ENCODE data around the gene TGFBR3. TPM values are rescaled to one million over a fixed set of nuclear protein-coding genes. Genes with fewer than 3 reads are reported as not detected.

The TGFBR3 gene
- total RNA-seq, 2 experiments from 2014 or later: 31.5 to 36.6 TPM

DNA sequence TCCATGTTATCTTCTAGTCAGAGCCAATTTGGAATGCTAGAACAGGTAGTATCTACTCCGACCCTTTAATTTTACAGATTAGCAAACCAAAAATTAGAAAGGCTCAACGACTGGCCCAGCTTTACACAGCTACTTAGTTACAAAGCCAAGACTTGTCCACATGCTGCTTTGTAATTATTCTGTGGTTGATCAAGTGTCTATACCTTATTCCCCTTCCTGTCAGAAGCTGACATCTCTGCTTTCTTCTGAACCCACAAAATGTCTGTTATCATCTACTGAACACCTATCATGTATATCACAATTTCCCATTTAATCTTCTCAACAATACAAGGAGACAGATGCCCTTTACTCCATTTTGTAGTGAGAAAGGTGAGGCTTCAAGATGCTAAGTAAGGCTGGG, 15.6 kb downstream of the TGFBR3 start:
- ChIA-PET CTCF (interaction anchor here (3.2 kb wide), 1 partner anchor 14 kb away, joined by 12 read pairs; no protein-coding TSS in a partner anchor), POLR2A (no interaction called here)
- no peak overlapping the region for H3K4me3 ChIP-seq (ENCODE audit: low read length)
- H3K27me3 ChIP-seq (ENCODE audit: control insufficient read depth in 1 of 2, insufficient read depth in 2 of 2, low read length in 2 of 2): no peaks in the 10 kb centered on the region
- H3K9me3 ChIP-seq (ENCODE audit: control insufficient read depth in 1 of 2, insufficient read depth in 1 of 2, low read length in 2 of 2): no peaks in the 10 kb centered on the region
- Mint-ChIP-seq H3K27me3 (no peaks in the 10 kb centered on the region), H3K27ac (no peak overlapping the region), H3K4me1 (ENCODE audit: low read depth) (peaks cover 42% of the 10 kb centered on the region), H3K4me3 (no peak overlapping the region), H3K36me3 (ENCODE audit: low read depth) (no peaks in the 10 kb centered on the region), H3K9me3 (no peaks in the 10 kb centered on the region)
- TF ChIP-seq, protein P1, sequence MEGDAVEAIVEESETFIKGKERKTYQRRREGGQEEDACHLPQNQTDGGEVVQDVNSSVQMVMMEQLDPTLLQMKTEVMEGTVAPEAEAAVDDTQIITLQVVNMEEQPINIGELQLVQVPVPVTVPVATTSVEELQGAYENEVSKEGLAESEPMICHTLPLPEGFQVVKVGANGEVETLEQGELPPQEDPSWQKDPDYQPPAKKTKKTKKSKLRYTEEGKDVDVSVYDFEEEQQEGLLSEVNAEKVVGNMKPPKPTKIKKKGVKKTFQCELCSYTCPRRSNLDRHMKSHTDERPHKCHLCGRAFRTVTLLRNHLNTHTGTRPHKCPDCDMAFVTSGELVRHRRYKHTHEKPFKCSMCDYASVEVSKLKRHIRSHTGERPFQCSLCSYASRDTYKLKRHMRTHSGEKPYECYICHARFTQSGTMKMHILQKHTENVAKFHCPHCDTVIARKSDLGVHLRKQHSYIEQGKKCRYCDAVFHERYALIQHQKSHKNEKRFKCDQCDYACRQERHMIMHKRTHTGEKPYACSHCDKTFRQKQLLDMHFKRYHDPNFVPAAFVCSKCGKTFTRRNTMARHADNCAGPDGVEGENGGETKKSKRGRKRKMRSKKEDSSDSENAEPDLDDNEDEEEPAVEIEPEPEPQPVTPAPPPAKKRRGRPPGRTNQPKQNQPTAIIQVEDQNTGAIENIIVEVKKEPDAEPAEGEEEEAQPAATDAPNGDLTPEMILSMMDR (IDR thresholded peaks at IDR 0.05): no peak
- no peak overlapping the region for H3K27ac ChIP-seq (ENCODE audit: low read depth in 1 of 2, low read length in 2 of 2)
- H3K4me1 ChIP-seq (ENCODE audit: insufficient read depth, low read length): peaks cover 36% of the 10 kb centered on the region
- ATAC-seq (ENCODE audit: poor library complexity) (no peak), DNase-seq (peak in 1 of 14 experiments; percentile 23)
- intact Hi-C loops (cut with DNase I, micrococcal nuclease): no loop called here
- no peaks in the 10 kb centered on the region for H3K36me3 ChIP-seq (ENCODE audit: insufficient read depth, low read length)

DNA sequence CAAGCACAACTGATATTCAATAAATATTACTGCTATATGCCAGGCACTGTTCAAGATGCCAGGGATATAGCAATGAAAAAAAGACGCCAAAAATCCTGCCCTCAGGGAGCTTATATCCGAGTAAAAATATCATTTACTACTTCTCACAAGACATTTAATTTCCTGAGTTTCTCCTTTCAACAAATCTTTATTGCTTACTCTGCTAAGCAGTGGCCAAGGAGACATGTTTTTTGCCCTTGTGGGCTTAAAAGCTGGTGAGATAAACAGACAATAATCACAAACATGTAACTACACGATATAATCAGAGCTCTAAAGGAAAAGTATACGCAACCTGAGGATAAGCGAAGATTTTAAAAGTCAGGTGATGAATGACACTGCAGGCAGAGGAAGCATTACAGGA, 19.5 kb downstream of the TGFBR3 start:
- ChIA-PET CTCF (interaction anchor here (0.7 to 1.1 kb wide), 3 partner anchors 11 to 149 kb away, joined by 3 read pairs; no protein-coding TSS in a partner anchor), POLR2A (no interaction called here)
- Histone ChIP-seq H3K4me1 (ENCODE audit: insufficient read depth, low read length) (peaks cover 15% of the 10 kb centered on the region), H3K4me3 (ENCODE audit: low read length) (no peak overlapping the region), H3K27ac (ENCODE audit: low read depth in 1 of 2, low read length in 2 of 2) (no peak overlapping the region), H3K27me3 (ENCODE audit: control insufficient read depth in 1 of 2, insufficient read depth in 2 of 2, low read length in 2 of 2) (no peaks in the 10 kb centered on the region), H3K9me3 (ENCODE audit: control insufficient read depth in 1 of 2, insufficient read depth in 1 of 2, low read length in 2 of 2) (no peaks in the 10 kb centered on the region), H3K36me3 (ENCODE audit: insufficient read depth, low read length) (no peaks in the 10 kb centered on the region)
- ATAC-seq (ENCODE audit: poor library complexity) (no peak), DNase-seq (no peak)
- no peaks in the 10 kb centered on the region for H3K9me3 Mint-ChIP-seq
- H3K4me3 Mint-ChIP-seq: no peak overlapping the region
- peaks cover 28% of the 10 kb centered on the region for H3K4me1 Mint-ChIP-seq (ENCODE audit: low read depth)
- H3K27ac Mint-ChIP-seq: no peak overlapping the region
- TF ChIP-seq, protein P1 (IDR thresholded peaks at IDR 0.05): no peak
- no peaks in the 10 kb centered on the region for H3K36me3 Mint-ChIP-seq (ENCODE audit: low read depth)
- no peaks in the 10 kb centered on the region for H3K27me3 Mint-ChIP-seq
- intact Hi-C loops (cut with DNase I, micrococcal nuclease): no loop called here

- Mint-ChIP-seq H3K4me1 (ENCODE audit: low read depth) (peaks cover 13% of the 10 kb centered on the region), H3K36me3 (ENCODE audit: low read depth) (peaks cover 7% of the 10 kb centered on the region), H3K27ac (no peak overlapping the region), H3K9me3 (no peaks in the 10 kb centered on the region), H3K27me3 (no peaks in the 10 kb centered on the region), H3K4me3 (no peak overlapping the region)
- Histone ChIP-seq H3K4me1 (ENCODE audit: insufficient read depth, low read length) (peaks cover 2% of the 10 kb centered on the region), H3K9me3 (ENCODE audit: control insufficient read depth in 1 of 2, insufficient read depth in 1 of 2, low read length in 2 of 2) (no peaks in the 10 kb centered on the region), H3K36me3 (ENCODE audit: insufficient read depth, low read length) (peaks cover 9% of the 10 kb centered on the region), H3K4me3 (ENCODE audit: low read length) (no peak overlapping the region), H3K27me3 (ENCODE audit: control insufficient read depth in 1 of 2, insufficient read depth in 2 of 2, low read length in 2 of 2) (no peaks in the 10 kb centered on the region), H3K27ac (ENCODE audit: low read depth in 1 of 2, low read length in 2 of 2) (no peak overlapping the region)
- intact Hi-C loops (cut with DNase I, micrococcal nuclease): no loop called here
- ChIA-PET CTCF (interaction anchor here (1.0 to 1.3 kb wide), 2 partner anchors 8 to 13 kb away, joined by 3 to 4 read pairs; no protein-coding TSS in a partner anchor), POLR2A (no interaction called here)
- TF ChIP-seq, protein P1 (IDR thresholded peaks at IDR 0.05): no peak
- DNase-seq (no peak), ATAC-seq (ENCODE audit: poor library complexity) (no peak)
These were observed 21.8 kb downstream of the TGFBR3 start for GRCh38 chr1:91864017-91864700.
